ENCODE measurements around the gene GTF3C5. TPM values are rescaled to one million over a fixed set of nuclear protein-coding genes. Genes with fewer than 3 reads are reported as not detected.

GTF3C5 gene
- total RNA-seq, 1 donor from 2014 or later = 29.7 TPM

DNA sequence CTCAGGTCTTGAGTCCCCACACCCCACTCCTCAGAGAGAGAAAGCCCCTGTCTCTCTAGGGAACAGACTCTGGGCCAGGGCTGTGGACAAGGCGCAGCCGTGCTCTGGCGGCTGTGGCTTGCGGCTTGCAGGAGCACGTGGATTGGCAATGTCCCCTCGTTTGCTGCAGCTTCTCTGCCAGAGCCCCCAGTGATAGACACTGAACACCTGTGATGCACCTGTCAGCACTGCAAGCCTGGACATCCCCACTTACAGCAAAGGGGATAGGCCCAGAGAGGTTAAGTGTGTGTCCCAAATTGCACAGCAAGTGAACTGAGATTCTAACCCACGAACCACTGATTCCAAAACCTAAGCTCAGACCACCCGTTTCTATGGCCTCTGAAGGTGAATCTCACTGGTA lies 45.3 kb upstream of the GTF3C5 start:
- TF ChIP-seq CTCF (IDR thresholded peaks at IDR 0.05; ENCODE audit: insufficient read depth, low read length, severe bottlenecking) = no peak
- H3K36me3 ChIP-seq (ENCODE audit: control insufficient read depth, insufficient read depth, low read length) = no peaks in the 10 kb centered on the region
- FAIRE-seq (no peak), DNase-seq (ENCODE audit: low read depth) (no peak)
- H3K27me3 ChIP-seq (ENCODE audit: control insufficient read depth, insufficient read depth, low read length) = peaks cover 3% of the 10 kb centered on the region
- no peak overlapping the region for H3K4me3 ChIP-seq (ENCODE audit: low read depth, low read length)

DNA sequence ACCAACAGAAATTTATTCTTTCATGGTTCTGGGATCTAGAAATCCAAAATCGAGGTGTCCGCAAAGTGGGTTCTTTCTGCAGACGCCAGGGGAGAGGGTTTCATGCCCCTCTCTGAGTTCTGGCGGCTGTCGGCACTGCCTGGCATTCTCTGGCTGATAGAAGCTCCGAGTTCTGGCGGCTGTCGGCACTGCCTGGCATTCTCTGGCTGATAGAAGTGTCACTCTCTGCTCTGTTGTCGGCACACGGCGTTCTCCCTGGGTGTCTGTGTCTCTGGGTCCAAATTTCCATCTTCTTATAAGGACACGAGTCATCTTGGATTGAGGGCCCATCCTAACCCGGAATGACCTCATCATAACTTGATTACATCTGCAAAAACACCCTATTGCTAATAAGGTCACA lies 44.7 kb upstream of the GTF3C5 start:
- Histone ChIP-seq H3K27me3 (ENCODE audit: control insufficient read depth, insufficient read depth, low read length) (peaks cover 5% of the 10 kb centered on the region), H3K36me3 (ENCODE audit: control insufficient read depth, insufficient read depth, low read length) (no peaks in the 10 kb centered on the region), H3K4me3 (ENCODE audit: low read depth, low read length) (no peak overlapping the region)
- DNase-seq (ENCODE audit: low read depth) (no peak), FAIRE-seq (no peak)
- TF ChIP-seq CTCF (IDR thresholded peaks at IDR 0.05; ENCODE audit: insufficient read depth, low read length, severe bottlenecking) = no peak

DNA sequence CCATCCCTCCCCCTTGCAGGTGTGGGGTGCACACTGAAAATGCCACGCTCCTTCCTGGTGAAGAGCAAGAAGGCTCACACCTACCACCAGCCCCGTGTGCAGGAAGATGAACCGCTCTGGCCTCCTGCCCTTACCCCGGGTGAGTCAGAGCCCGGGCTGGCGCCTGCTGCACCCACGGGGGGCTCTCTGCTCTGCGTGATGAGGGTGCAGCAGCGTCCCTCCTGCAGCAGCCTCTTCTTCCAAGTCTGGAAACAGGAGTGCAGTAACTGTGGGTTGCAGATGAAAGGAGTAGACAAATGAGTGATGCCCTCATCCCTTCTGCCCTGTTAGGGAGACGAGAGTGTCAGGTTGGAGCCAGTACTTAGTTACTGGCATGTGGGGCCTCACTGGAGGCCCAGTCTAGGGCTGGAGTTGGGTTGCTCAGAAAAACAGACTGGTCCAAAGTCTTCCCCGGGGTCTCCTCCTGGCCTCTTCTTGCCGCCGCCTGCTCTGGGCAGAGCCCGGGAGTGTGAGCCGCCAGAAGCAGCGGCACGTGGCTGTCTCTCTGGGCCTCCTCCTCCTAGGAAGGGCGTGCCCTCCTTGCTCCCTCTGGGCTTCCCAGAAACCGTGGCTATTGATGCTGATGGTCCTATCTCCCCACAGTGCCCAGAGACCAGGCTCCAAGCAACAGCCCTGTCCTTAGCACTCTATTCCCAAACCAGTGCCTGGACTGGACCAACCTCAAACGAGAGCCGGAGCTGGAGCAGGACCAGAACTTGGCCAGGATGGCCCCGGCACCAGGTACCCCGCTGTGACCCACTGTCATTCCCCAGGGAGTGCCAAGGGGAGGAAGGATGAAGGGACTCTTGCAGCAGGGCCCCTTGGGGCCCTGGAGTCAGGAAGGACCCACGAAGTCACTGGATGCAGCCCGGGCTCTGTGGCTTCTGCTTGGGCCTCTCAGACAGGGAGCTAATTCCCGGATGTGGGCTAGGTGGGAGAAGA lies 43.9 kb upstream of the GTF3C5 start:
- no peak for TF ChIP-seq CTCF (IDR thresholded peaks at IDR 0.05; ENCODE audit: insufficient read depth, low read length, severe bottlenecking)
- Histone ChIP-seq H3K4me3 (ENCODE audit: low read depth, low read length) (no peak overlapping the region), H3K36me3 (ENCODE audit: control insufficient read depth, insufficient read depth, low read length) (no peaks in the 10 kb centered on the region), H3K27me3 (ENCODE audit: control insufficient read depth, insufficient read depth, low read length) (peaks cover 6% of the 10 kb centered on the region)
- no peak for FAIRE-seq
- no peak for DNase-seq (ENCODE audit: low read depth)

GRCh38 chr9:132988244-132989013 lies 42.4 kb upstream of the GTF3C5 start:
- H3K4me3 ChIP-seq (ENCODE audit: low read depth, low read length) = no peak overlapping the region
- H3K36me3 ChIP-seq (ENCODE audit: control insufficient read depth, insufficient read depth, low read length) = no peaks in the 10 kb centered on the region
- no peak for DNase-seq (ENCODE audit: low read depth)
- H3K27me3 ChIP-seq (ENCODE audit: control insufficient read depth, insufficient read depth, low read length) = peaks cover 6% of the 10 kb centered on the region
- FAIRE-seq = no peak
- no peak for TF ChIP-seq CTCF (IDR thresholded peaks at IDR 0.05; ENCODE audit: insufficient read depth, low read length, severe bottlenecking)

DNA sequence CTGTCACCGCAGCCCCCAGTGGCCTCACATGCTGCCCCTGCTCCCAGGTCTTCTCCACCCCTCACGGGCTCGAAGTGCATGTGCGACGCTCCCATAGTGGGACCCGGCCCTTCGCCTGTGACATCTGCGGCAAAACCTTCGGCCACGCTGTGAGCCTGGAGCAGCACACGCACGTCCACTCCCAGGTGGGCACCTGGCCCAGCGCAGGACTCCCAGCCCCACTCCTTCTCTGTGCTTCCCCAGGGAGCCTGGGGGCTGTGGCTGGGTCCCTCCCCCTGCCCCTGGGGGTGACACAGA lies 41.8 kb upstream of the GTF3C5 start:
- peaks cover 6% of the 10 kb centered on the region for H3K27me3 ChIP-seq (ENCODE audit: control insufficient read depth, insufficient read depth, low read length)
- no peak for DNase-seq (ENCODE audit: low read depth)
- no peak for FAIRE-seq
- H3K36me3 ChIP-seq (ENCODE audit: control insufficient read depth, insufficient read depth, low read length) = no peaks in the 10 kb centered on the region
- no peak overlapping the region for H3K4me3 ChIP-seq (ENCODE audit: low read depth, low read length)
- TF ChIP-seq CTCF (IDR thresholded peaks at IDR 0.05; ENCODE audit: insufficient read depth, low read length, severe bottlenecking) = no peak
